Measurements from ENCODE around the gene C13orf46.

C13orf46 gene

GRCh38 chr13:114009590-114010400, 35.9 kb upstream of the C13orf46 start:
- no peak for DNase-seq

- DNase-seq, result no peak
Measured at GRCh38 chr13:114008964-114009589, 35.2 kb upstream of the C13orf46 start.

- no peak for DNase-seq
Measured at GRCh38 chr13:114007566-114007965, 33.7 kb upstream of the C13orf46 start.

- DNase-seq, result no peak
Measured at GRCh38 chr13:114005206-114005724, 31.4 kb upstream of the C13orf46 start.

- no peak for DNase-seq
Measured at GRCh38 chr13:114004420-114005205, 30.7 kb upstream of the C13orf46 start.

GRCh38 chr13:114002771-114003321, 29.0 kb upstream of the C13orf46 start:
- no peak for DNase-seq

- DNase-seq, result no peak
Measured at GRCh38 chr13:114002009-114002544, 28.2 kb upstream of the C13orf46 start.

- DNase-seq, result no peak
Measured at GRCh38 chr13:114001331-114002008, 27.6 kb upstream of the C13orf46 start.

GRCh38 chr13:114000151-114001040, 26.5 kb upstream of the C13orf46 start:
- DNase-seq, result no peak

GRCh38 chr13:113999618-113999910, 25.7 kb upstream of the C13orf46 start:
- DNase-seq, result no peak

GRCh38 chr13:113998781-113999617, 25.1 kb upstream of the C13orf46 start:
- DNase-seq, result no peak

- DNase-seq, result no peak
Measured at GRCh38 chr13:113997845-113998751, 24.2 kb upstream of the C13orf46 start.

GRCh38 chr13:113996912-113997745, 23.3 kb upstream of the C13orf46 start:
- DNase-seq, result no peak

- no peak for DNase-seq
Measured at GRCh38 chr13:113996081-113996911, 22.4 kb upstream of the C13orf46 start.

- DNase-seq, result no peak
Measured at GRCh38 chr13:113995051-113995601, 21.2 kb upstream of the C13orf46 start.

GRCh38 chr13:113992276-113993005, 18.6 kb upstream of the C13orf46 start:
- no peak for DNase-seq
